RWPE2 (cell line): ENCODE measurements around the gene NDUFA5.

Source experiments
- ATAC-seq: fragments of 200-7000 bp; cut with Tn5 transposase; 3 replicates; pipeline ENCODE4 v1.9.1; 2021; ENCODE audit warnings: low read depth
- DNase-seq: peaks from one replicate; pipeline ENCODE4 v3.0.0-alpha.2; 2020; ENCODE audit warnings: low spot score
- H3K27ac ChIP-seq: fragments of 450-650 bp; 2 replicates; pipeline ENCODE4 v1.5.1; 2017; ENCODE audit warnings: mild to moderate bottlenecking; ENCODE audit not compliant: poor library complexity, severe bottlenecking
- H3K27me3 ChIP-seq: fragments of 250-450 bp; sonication (Bioruptor Pico); 2 replicates; pipeline ENCODE4 v1.5.1; 2021; ENCODE audit warnings: mild to moderate bottlenecking, moderate library complexity; ENCODE audit not compliant: insufficient read depth, poor library complexity, severe bottlenecking
- H3K36me3 ChIP-seq: fragments of 250-450 bp; sonication (Bioruptor Pico); 2 replicates; pipeline ENCODE4 v1.5.1; 2020; ENCODE audit warnings: low read depth, mild to moderate bottlenecking, moderate library complexity
- H3K4me1 ChIP-seq: fragments of 250-450 bp; sonication (Bioruptor Pico); 2 replicates; pipeline ENCODE4 v1.5.1; 2021; ENCODE audit warnings: mild to moderate bottlenecking, moderate library complexity; ENCODE audit not compliant: insufficient read depth, poor library complexity, severe bottlenecking
- H3K4me3 ChIP-seq: fragments of 250-450 bp; sonication (Bioruptor Pico); 2 replicates; pipeline ENCODE4 v1.5.1; 2021; ENCODE audit warnings: mild to moderate bottlenecking, moderate library complexity; ENCODE audit not compliant: severe bottlenecking
- H3K9me3 ChIP-seq: fragments of 250-450 bp; sonication (Bioruptor Pico); 2 replicates; pipeline ENCODE4 v1.5.1; 2021; ENCODE audit warnings: mild to moderate bottlenecking, moderate library complexity; ENCODE audit not compliant: severe bottlenecking
- TF ChIP-seq, protein P1 (sequence below): fragments of 450-650 bp; IDR thresholded peaks from one replicate; pipeline ENCODE4 v1.5.1; 2017; ENCODE audit warnings: mild to moderate bottlenecking, moderate library complexity; ENCODE audit not compliant: poor library complexity, severe bottlenecking

The NDUFA5 gene

DNA sequence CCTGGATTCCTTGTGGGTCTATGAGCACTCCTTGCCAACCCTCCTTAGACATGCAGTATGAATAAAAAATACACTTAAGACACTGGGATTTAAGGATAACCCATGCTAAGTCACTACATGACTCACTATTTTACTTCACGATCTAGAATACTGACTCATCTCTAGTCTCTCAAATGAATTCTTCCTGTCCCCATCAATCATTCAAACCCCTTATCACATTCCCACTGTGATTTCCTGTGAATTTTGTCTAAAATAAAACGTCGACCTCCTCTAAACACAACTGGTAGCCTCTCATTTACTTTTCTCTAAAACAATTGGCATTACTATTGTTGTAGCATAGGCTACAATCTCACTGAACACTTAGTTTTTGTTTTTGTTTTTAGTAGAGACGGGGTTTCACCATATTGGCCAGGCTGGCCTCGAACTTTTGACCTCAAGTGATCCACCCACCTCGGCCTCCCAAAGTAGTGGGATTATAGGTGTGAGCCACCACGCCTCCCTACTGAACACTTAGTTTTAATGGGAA, 19.4 kb downstream of the NDUFA5 start:
- Histone ChIP-seq H3K4me1 (peaks cover 16% of the 10 kb centered on the region), H3K27ac (peak overlapping the region; percentile 46), H3K4me3 (no peak overlapping the region), H3K9me3 (no peaks in the 10 kb centered on the region), H3K27me3 (peaks cover 9% of the 10 kb centered on the region), H3K36me3 (peaks cover 7% of the 10 kb centered on the region; the same call in 1 of the 2 replicates)
- ATAC-seq (peak; percentile 62), DNase-seq (no peak)
- TF ChIP-seq, protein P1, sequence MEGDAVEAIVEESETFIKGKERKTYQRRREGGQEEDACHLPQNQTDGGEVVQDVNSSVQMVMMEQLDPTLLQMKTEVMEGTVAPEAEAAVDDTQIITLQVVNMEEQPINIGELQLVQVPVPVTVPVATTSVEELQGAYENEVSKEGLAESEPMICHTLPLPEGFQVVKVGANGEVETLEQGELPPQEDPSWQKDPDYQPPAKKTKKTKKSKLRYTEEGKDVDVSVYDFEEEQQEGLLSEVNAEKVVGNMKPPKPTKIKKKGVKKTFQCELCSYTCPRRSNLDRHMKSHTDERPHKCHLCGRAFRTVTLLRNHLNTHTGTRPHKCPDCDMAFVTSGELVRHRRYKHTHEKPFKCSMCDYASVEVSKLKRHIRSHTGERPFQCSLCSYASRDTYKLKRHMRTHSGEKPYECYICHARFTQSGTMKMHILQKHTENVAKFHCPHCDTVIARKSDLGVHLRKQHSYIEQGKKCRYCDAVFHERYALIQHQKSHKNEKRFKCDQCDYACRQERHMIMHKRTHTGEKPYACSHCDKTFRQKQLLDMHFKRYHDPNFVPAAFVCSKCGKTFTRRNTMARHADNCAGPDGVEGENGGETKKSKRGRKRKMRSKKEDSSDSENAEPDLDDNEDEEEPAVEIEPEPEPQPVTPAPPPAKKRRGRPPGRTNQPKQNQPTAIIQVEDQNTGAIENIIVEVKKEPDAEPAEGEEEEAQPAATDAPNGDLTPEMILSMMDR, result no peak

DNA sequence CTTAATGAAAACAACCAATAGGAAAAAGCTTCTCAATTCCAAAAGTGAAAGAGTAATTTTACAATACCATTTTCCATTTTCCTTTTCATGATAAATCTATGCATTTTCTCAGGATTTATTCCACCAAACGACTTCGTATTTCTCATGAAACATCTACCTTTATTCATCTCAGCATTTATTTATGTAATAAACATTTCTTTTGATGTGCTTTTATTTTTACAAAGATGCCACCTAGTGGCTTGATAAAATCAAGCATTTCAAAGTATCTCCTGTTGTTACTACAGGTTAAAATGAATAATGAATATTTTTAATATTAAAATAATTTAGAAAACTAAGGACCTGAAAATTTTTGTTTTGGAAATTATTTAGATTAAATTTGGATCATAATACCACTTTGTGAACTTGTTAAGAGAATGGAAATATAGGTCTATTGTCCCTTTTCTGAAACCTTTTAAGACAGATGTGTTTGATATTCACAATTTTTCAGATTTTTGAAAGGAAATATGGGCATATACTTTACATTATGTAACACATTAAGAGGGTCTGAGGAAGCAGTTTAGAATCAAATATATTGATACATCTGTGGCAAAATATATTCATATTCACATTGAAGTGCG, 20.5 kb downstream of the NDUFA5 start:
- H3K36me3 ChIP-seq, result peaks cover 7% of the 10 kb centered on the region; the same call in 1 of the 2 replicates
- DNase-seq (no peak), ATAC-seq (no peak)
- peaks cover 17% of the 10 kb centered on the region for H3K27me3 ChIP-seq
- TF ChIP-seq, protein P1, result peak; percentile 81
- H3K27ac ChIP-seq, result peak overlapping the region; percentile 46
- no peak overlapping the region for H3K4me3 ChIP-seq
- no peaks in the 10 kb centered on the region for H3K9me3 ChIP-seq
- H3K4me1 ChIP-seq, result peaks cover 16% of the 10 kb centered on the region

DNA sequence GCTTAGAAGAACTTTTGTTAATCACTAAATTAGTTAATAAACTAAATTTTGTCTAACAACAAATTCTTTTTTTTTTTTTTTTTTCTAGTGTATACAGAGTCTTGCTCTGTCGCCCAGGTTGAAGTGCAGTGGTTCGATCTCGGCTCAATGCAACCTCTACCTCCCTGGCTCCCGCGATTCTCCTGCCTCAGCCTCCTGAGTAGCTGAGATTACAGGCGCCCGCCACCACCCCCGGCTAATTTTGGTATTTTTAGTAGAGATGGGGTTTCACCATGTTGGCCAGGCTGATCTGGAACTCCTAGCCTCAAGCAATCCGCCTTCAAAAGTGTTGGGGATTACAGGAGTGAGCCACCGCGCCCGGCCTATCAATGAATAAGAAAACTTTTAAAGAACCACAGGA, 22.1 kb downstream of the NDUFA5 start:
- Histone ChIP-seq H3K4me1 (peaks cover 16% of the 10 kb centered on the region), H3K27me3 (peaks cover 19% of the 10 kb centered on the region), H3K9me3 (no peaks in the 10 kb centered on the region), H3K36me3 (no peaks in the 10 kb centered on the region), H3K27ac (no peak overlapping the region), H3K4me3 (peak overlapping the region; percentile 38)
- no peak for ATAC-seq
- TF ChIP-seq, protein P1, result no peak
- DNase-seq, result no peak

DNA sequence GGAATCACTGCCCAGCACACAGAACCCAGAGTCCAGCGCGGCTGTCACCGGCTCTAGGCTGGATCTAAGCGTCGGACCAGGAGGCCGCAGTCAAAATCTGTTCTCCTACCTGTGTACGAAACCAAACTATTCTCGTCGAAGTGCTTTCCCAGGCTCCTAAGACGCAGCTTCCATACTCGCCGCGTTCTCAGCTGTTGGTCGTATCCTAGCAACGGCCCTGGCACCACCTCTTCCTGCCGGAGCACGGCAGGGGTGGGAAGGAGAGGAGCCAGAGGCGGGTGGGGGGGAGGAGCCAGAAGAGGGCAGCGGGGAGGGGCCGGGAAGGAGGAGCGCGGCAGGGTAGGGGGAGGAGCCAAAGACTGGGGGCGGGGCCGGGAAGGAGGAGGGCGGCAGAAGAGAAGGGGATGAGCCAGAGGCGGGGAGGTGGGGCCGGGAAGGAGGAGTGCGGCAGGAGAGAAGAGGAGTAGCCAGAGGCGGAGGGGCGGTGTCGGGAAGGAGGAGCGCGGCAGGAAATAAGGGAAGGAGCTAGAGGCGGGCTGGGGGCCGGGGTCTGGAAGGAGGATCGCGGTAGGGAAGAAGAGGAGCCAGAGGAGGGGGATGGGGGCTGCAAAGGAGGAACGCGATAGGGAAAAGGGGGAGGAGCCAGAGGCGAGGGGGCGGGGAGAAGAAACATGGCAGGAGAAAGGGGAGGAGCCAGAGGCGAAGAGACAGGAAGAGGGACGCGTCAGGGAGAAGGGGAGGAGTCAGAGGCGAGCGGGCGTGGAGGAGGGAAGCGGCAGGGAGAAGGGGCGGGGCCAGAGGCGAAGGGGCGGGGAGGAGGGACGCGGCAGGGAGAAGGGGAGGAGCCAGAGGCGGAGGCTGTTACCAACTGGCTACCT, 23.0 kb downstream of the NDUFA5 start, which contains the start of gene IQUB:
Gene IQUB (minus strand): TSS at position 213 of the 878 bp plus-strand sequence. CDS start 22,255 bp downstream, outside the sequence.
- Histone ChIP-seq H3K36me3 (no peaks in the 10 kb centered on the region), H3K27me3 (peaks cover 19% of the 10 kb centered on the region), H3K27ac (peak within 1 kb of the TSS; percentile 36), H3K4me1 (peaks cover 16% of the 10 kb centered on the region), H3K9me3 (no peaks in the 10 kb centered on the region), H3K4me3 (peak within 1 kb of the TSS; percentile 38)
- DNase-seq (peak; percentile 99), ATAC-seq (peak; percentile 77)
- TF ChIP-seq, protein P1, result no peak
